HG02870 (cell line): Measurements from ENCODE around the gene ABHD2.

Source experiments
- ATAC-seq: cut with Tn5 transposase; IDR thresholded peaks from one replicate; pipeline ENCODE4 v1.9.1; 2021; ENCODE audit warnings: mild to moderate bottlenecking, moderate library complexity; ENCODE audit not compliant: unreplicated experiment

The ABHD2 gene

GRCh38 chr15:89161666-89162065 is 73.4 kb downstream of the ABHD2 start:
- no peak for ATAC-seq

- ATAC-seq, result no peak
These were observed 75.2 kb downstream of the ABHD2 start for GRCh38 chr15:89163271-89164055.

- ATAC-seq, result no peak
These were observed 76.5 kb downstream of the ABHD2 start for GRCh38 chr15:89164712-89165211.

- no peak for ATAC-seq
These were observed 77.4 kb downstream of the ABHD2 start for GRCh38 chr15:89165677-89166076.

GRCh38 chr15:89167267-89168176 is 79.3 kb downstream of the ABHD2 start:
- ATAC-seq, result peak; percentile 82

- ATAC-seq, result no peak
These were observed 80.1 kb downstream of the ABHD2 start for GRCh38 chr15:89168316-89168833.

- no peak for ATAC-seq
These were observed 82.1 kb downstream of the ABHD2 start for GRCh38 chr15:89170364-89170763.

- ATAC-seq, result no peak
These were observed 83.1 kb downstream of the ABHD2 start for GRCh38 chr15:89171136-89172072.

- no peak for ATAC-seq
These were observed 84.7 kb downstream of the ABHD2 start for GRCh38 chr15:89172921-89173320.

- no peak for ATAC-seq
These were observed 86.2 kb downstream of the ABHD2 start for GRCh38 chr15:89174476-89174875.

- ATAC-seq, result no peak
These were observed 87.4 kb downstream of the ABHD2 start for GRCh38 chr15:89175617-89176191.

GRCh38 chr15:89177116-89177515 is 88.9 kb downstream of the ABHD2 start:
- no peak for ATAC-seq

GRCh38 chr15:89177633-89178306 is 89.5 kb downstream of the ABHD2 start:
- ATAC-seq, result no peak

GRCh38 chr15:89178307-89178977 is 90.2 kb downstream of the ABHD2 start:
- no peak for ATAC-seq

GRCh38 chr15:89179966-89180875 is 92.0 kb downstream of the ABHD2 start:
- peak; percentile 40 for ATAC-seq

GRCh38 chr15:89184357-89184756 is 96.1 kb downstream of the ABHD2 start:
- no peak for ATAC-seq

GRCh38 chr15:89184886-89185526 is 96.8 kb downstream of the ABHD2 start:
- ATAC-seq, result no peak
